H9 (cell line): ENCODE measurements around the gene TTC9. TPM values are rescaled to one million over a fixed set of nuclear protein-coding genes. Genes with fewer than 3 reads are reported as not detected.

ENCODE experiments used
- DNase-seq: peaks from one replicate; pipeline ENCODE4 v3.0.0-alpha.2; 2017
- H2AFZ ChIP-seq: one replicate; pipeline ENCODE4 v1.6.1; 2013; ENCODE audit warnings: mild to moderate bottlenecking, low read length, control low read depth, moderate library complexity
- H2AK5ac ChIP-seq: 2 replicates; pipeline ENCODE4 v1.6.1; 2013; ENCODE audit warnings: low read length, control low read depth, mixed read lengths; ENCODE audit not compliant: insufficient read length
- H2BK120ac ChIP-seq: one replicate; pipeline ENCODE4 v1.6.1; 2013; ENCODE audit warnings: low read depth, mild to moderate bottlenecking, low read length, control low read depth, inconsistent platforms; ENCODE audit not compliant: poor library complexity, severe bottlenecking
- H2BK12ac ChIP-seq: 2 replicates; pipeline ENCODE4 v1.6.1; 2013; ENCODE audit warnings: low read length, control low read depth, mixed read lengths, low read depth; ENCODE audit not compliant: insufficient read length
- H2BK15ac ChIP-seq: 2 replicates; pipeline ENCODE4 v1.6.1; 2013; ENCODE audit warnings: low read depth, low read length, control low read depth
- H2BK20ac ChIP-seq: one replicate; pipeline ENCODE4 v1.6.1; 2013; ENCODE audit warnings: low read depth, mild to moderate bottlenecking, low read length, control low read depth, inconsistent platforms; ENCODE audit not compliant: poor library complexity, severe bottlenecking
- H2BK5ac ChIP-seq: 2 replicates; pipeline ENCODE4 v1.6.1; 2013; ENCODE audit warnings: low read length, control low read depth, mixed read lengths; ENCODE audit not compliant: insufficient read length
- H3K14ac ChIP-seq: 2 replicates; pipeline ENCODE4 v1.6.1; 2013; ENCODE audit warnings: low read length, control low read depth; ENCODE audit not compliant: insufficient read depth
- H3K18ac ChIP-seq: 2 replicates; pipeline ENCODE4 v1.6.1; 2013; ENCODE audit warnings: low read depth, mild to moderate bottlenecking, mixed read lengths, low read length, control low read depth; ENCODE audit not compliant: insufficient read length
- H3K23ac ChIP-seq: 2 replicates; pipeline ENCODE4 v1.6.1; 2013; ENCODE audit warnings: low read length, control low read depth, mixed read lengths, low read depth; ENCODE audit not compliant: insufficient read length
- H3K23me2 ChIP-seq: 2 replicates; pipeline ENCODE4 v1.6.1; 2013; ENCODE audit warnings: low read depth, mild to moderate bottlenecking, mixed read lengths, low read length, control low read depth; ENCODE audit not compliant: insufficient read length, poor library complexity, severe bottlenecking
- H3K27ac ChIP-seq: 2 replicates; pipeline ENCODE4 v1.5.1; 2013; ENCODE audit warnings: low read length, control low read depth, mixed read lengths, low read depth; ENCODE audit not compliant: insufficient read length
- H3K27me3 ChIP-seq: 2 replicates; pipeline ENCODE4 v1.6.1; 2013; ENCODE audit warnings: low read length, control low read depth, inconsistent platforms; ENCODE audit not compliant: insufficient read depth
- H3K4ac ChIP-seq: 2 replicates; pipeline ENCODE4 v1.6.1; 2013; ENCODE audit warnings: low read depth, mild to moderate bottlenecking, control low read depth, inconsistent platforms, low read length, moderate library complexity
- H3K4me1 ChIP-seq: 2 replicates; pipeline ENCODE4 v1.6.1; 2013; ENCODE audit warnings: low read length, control low read depth, inconsistent platforms; ENCODE audit not compliant: insufficient read depth
- H3K4me2 ChIP-seq: 2 replicates; pipeline ENCODE4 v1.6.1; 2013; ENCODE audit warnings: low read length, control low read depth, mixed read lengths; ENCODE audit not compliant: insufficient read length, insufficient read depth
- H3K56ac ChIP-seq: 2 replicates; pipeline ENCODE4 v1.6.1; 2013; ENCODE audit warnings: low read depth, mild to moderate bottlenecking, mixed read lengths, low read length, control low read depth; ENCODE audit not compliant: insufficient read length
- H3K79me1 ChIP-seq: 2 replicates; pipeline ENCODE4 v1.6.1; 2013; ENCODE audit warnings: low read depth, mild to moderate bottlenecking, moderate library complexity, low read length, control low read depth, inconsistent platforms; ENCODE audit not compliant: insufficient read depth, poor library complexity, severe bottlenecking
- H3K79me2 ChIP-seq: 2 replicates; pipeline ENCODE4 v1.6.1; 2013; ENCODE audit warnings: low read length, control low read depth, inconsistent platforms; ENCODE audit not compliant: insufficient read depth
- H3K9ac ChIP-seq: 2 replicates; pipeline ENCODE4 v1.6.1; 2013; ENCODE audit warnings: low read length, control low read depth, mixed read lengths; ENCODE audit not compliant: insufficient read length; ENCODE audit errors: extremely low read depth
- H3K9me3 ChIP-seq: one replicate; pipeline ENCODE4 v1.6.1; 2013; ENCODE audit warnings: low read depth, low read length, inconsistent platforms; ENCODE audit not compliant: control insufficient read depth
- H3T11ph ChIP-seq: one replicate; pipeline ENCODE4 v1.6.1; 2013; ENCODE audit warnings: mild to moderate bottlenecking, low read length, control low read depth, inconsistent platforms
- H4K20me1 ChIP-seq: one replicate; pipeline ENCODE4 v1.6.1; 2013; ENCODE audit not compliant: control insufficient read depth, insufficient read length, insufficient read depth
- H4K5ac ChIP-seq: 2 replicates; pipeline ENCODE4 v1.6.1; 2013; ENCODE audit warnings: low read depth, mild to moderate bottlenecking, mixed read lengths, low read length, control low read depth; ENCODE audit not compliant: insufficient read length
- H4K8ac ChIP-seq: replicated peaks from 2 replicates; pipeline ENCODE4 v1.6.1; 2013; ENCODE audit warnings: low read length, control low read depth, mixed read lengths, low read depth; ENCODE audit not compliant: insufficient read length
- H4K91ac ChIP-seq: 2 replicates; pipeline ENCODE4 v1.6.1; 2013; ENCODE audit warnings: low read depth, mild to moderate bottlenecking, moderate library complexity, mixed read lengths, low read length, control low read depth; ENCODE audit not compliant: insufficient read length
- H3K27ac Mint-ChIP-seq, 3 experiments: 2 replicates in 2 of 3; 3 replicates in 1 of 3; pipeline ENCODE4 v1.8.0; 2020 to 2021; ENCODE audit warnings: mixed read lengths in 3 of 3, mild to moderate bottlenecking in 1 of 3, moderate library complexity in 1 of 3
- H3K27me3 Mint-ChIP-seq: 2 replicates; pipeline ENCODE4 v1.8.0; 2021; ENCODE audit warnings: low read depth, mild to moderate bottlenecking, moderate library complexity, mixed read lengths
- H3K36me3 Mint-ChIP-seq, 3 experiments: 2 replicates in 2 of 3; 3 replicates in 1 of 3; pipeline ENCODE4 v1.8.0; 2020 to 2021; ENCODE audit warnings: low read depth in 3 of 3, mixed read lengths in 3 of 3; ENCODE audit not compliant: insufficient read depth in 1 of 3
- H3K4me1 Mint-ChIP-seq, 2 experiments: 2 replicates each; pipeline ENCODE4 v1.8.0; 2020; ENCODE audit warnings: mixed read lengths in 2 of 2
- H3K4me3 Mint-ChIP-seq, 2 experiments: 2 replicates in 1 of 2; 3 replicates in 1 of 2; pipeline ENCODE4 v1.8.0; 2020 to 2021; ENCODE audit warnings: mild to moderate bottlenecking in 2 of 2, mixed read lengths in 2 of 2, moderate library complexity in 1 of 2
- H3K9me3 Mint-ChIP-seq, 2 experiments: 2 replicates in 1 of 2; 3 replicates in 1 of 2; pipeline ENCODE4 v1.8.0; 2020; ENCODE audit warnings: mild to moderate bottlenecking in 2 of 2, mixed read lengths in 2 of 2, moderate library complexity in 1 of 2
- CTCF ChIP-seq: fragments of 200-600 bp; sonication (generic); conservative IDR thresholded peaks from 3 replicates; pipeline ENCODE4 v1.8.0; 2021; ENCODE audit warnings: antibody characterized with exemption, mild to moderate bottlenecking
- WGBS: extraction: QIAGEN DNeasy Blood & Tissue Kit; methylation state at CpG from one replicate; pipeline ENCODE4 v1.1.7; 2013; ENCODE audit warnings: missing lambda C conversion rate, low lambda C conversion rate, mixed read lengths; ENCODE audit not compliant: insufficient read length; ENCODE audit errors: extremely low coverage; 5-methylcytosine and 5-hydroxymethylcytosine counted together
- total RNA-seq: library from RNA; stranded (reverse); gene quantifications from 2 replicates; pipeline ENCODE4 v1.2.1, GENCODE V29; 2021

The TTC9 gene
- total RNA-seq, 1 experiment from 2014 or later: 17.4 TPM

- Histone ChIP-seq H3K4me1 (peaks cover 5% of the 10 kb centered on the region; the same call in 1 of the 2 replicates), H2AFZ (no peak overlapping the region), H3K4me2 (no peak overlapping the region), H2BK20ac (no peak overlapping the region), H4K91ac (no peak overlapping the region), H4K20me1 (no peaks in the 10 kb centered on the region), H4K8ac (no peak overlapping the region), H3K23me2 (no peaks in the 10 kb centered on the region), H3T11ph (no peak overlapping the region), H3K79me2 (0 out of 2 replicates have a peak, but pooled peaks cover 2% of the 10 kb centered on the region), H2BK12ac (no peak overlapping the region), H2BK15ac (no peak overlapping the region), H3K14ac (no peak overlapping the region), H3K9ac (no peak overlapping the region), H3K27ac (no peak overlapping the region), H3K9me3 (no peaks in the 10 kb centered on the region), H2BK5ac (no peak overlapping the region), H3K4ac (no peak overlapping the region), H3K56ac (no peak overlapping the region), H3K23ac (no peak overlapping the region), H3K27me3 (no peaks in the 10 kb centered on the region), H3K18ac (no peak overlapping the region), H2BK120ac (no peak overlapping the region), H2AK5ac (no peak overlapping the region), H3K79me1 (no peaks in the 10 kb centered on the region), H4K5ac (no peak overlapping the region)
- Mint-ChIP-seq H3K36me3 (peaks cover 1 to 3% (median 2%) of the 10 kb centered on the region in 3 experiments; a peak in 5 of 7 replicates), H3K27me3 (no peaks in the 10 kb centered on the region), H3K4me1 (peaks cover 16 to 20% of the 10 kb centered on the region in 2 experiments), H3K27ac (no peak overlapping the region), H3K9me3 (no peaks in the 10 kb centered on the region), H3K4me3 (no peak overlapping the region)
- no peak for DNase-seq
- WGBS: no CpG with 5 or more reads among the region's 2 CpGs
- TF ChIP-seq CTCF: no peak
Observed at GRCh38 chr14:70680748-70681147, 39.0 kb downstream of the TTC9 start.
